Ovary (tissue), 3 donors: ENCODE data around the gene FBXL16.

Experiments
- EP300 ChIP-seq: sonication (generic); formaldehyde crosslinking; IDR thresholded peaks from one replicate; pipeline ENCODE4 v1.6.1; 2017; ENCODE audit warnings: antibody characterized with exemption
- POLR2A ChIP-seq: fragments of 450-650 bp; IDR thresholded peaks from one replicate; pipeline ENCODE4 v1.6.1; 2017; ENCODE audit warnings: antibody characterized with exemption, mild to moderate bottlenecking, moderate library complexity
- TF ChIP-seq, protein P1 (sequence below), 3 donors: fragments of 450-650 bp in 2 of 3; fragments of 200-600 bp in 1 of 3; IDR thresholded peaks; one replicate each; pipeline versions ENCODE4 v1.5.1 to v1.8.0; 2016 to 2022; ENCODE audit warnings: antibody characterized with exemption in 3 of 3, mild to moderate bottlenecking in 1 of 3
- donor health status: DM: no; HTN: no; CAD: no.

- TF ChIP-seq POLR2A, result no peak
- TF ChIP-seq, protein P1, sequence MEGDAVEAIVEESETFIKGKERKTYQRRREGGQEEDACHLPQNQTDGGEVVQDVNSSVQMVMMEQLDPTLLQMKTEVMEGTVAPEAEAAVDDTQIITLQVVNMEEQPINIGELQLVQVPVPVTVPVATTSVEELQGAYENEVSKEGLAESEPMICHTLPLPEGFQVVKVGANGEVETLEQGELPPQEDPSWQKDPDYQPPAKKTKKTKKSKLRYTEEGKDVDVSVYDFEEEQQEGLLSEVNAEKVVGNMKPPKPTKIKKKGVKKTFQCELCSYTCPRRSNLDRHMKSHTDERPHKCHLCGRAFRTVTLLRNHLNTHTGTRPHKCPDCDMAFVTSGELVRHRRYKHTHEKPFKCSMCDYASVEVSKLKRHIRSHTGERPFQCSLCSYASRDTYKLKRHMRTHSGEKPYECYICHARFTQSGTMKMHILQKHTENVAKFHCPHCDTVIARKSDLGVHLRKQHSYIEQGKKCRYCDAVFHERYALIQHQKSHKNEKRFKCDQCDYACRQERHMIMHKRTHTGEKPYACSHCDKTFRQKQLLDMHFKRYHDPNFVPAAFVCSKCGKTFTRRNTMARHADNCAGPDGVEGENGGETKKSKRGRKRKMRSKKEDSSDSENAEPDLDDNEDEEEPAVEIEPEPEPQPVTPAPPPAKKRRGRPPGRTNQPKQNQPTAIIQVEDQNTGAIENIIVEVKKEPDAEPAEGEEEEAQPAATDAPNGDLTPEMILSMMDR (IDR thresholded peaks at IDR 0.05), result no peak
- TF ChIP-seq EP300, result no peak
Measured at GRCh38 chr16:732332-732731, 26.7 kb upstream of the FBXL16 start.
